ENCODE results near the gene MGAT5B. TPM values are rescaled to one million over a fixed set of nuclear protein-coding genes. Genes with fewer than 3 reads are reported as not detected.

MGAT5B gene
- polyA plus RNA-seq, 4 donors = 0.81 to 3.0 (median 1.9) TPM

GRCh38 chr17:76996741-76997694 is 128.8 kb downstream of the MGAT5B start:
- no peak for DNase-seq (ENCODE audit: low read depth in 4 of 4, low spot score in 2 of 4)

- DNase-seq (ENCODE audit: low read depth in 4 of 4, low spot score in 2 of 4) = no peak
Observed at GRCh38 chr17:76997981-76998531, 129.9 kb downstream of the MGAT5B start.

- DNase-seq (ENCODE audit: low read depth in 4 of 4, low spot score in 2 of 4) = no peak
Observed at GRCh38 chr17:76998839-76999238, 130.6 kb downstream of the MGAT5B start.

Other genes starting within 250 kb of the MGAT5B start
- under 1 TPM; 0.33 to 0.81 (median 0.37) TPM for gene ST6GALNAC1, start 224.6 kb upstream of the MGAT5B start, polyA plus RNA-seq (ENCODE audit: insufficient read length in 4 of 4)
- gene MXRA7, start 157.4 kb upstream of the MGAT5B start, polyA plus RNA-seq (ENCODE audit: insufficient read length in 4 of 4) = 100 to 1,000 TPM in 2 of 4 donors, 10 to 100 TPM in 2; 87.3 to 119 (median 105) TPM
- gene JMJD6, start 141.8 kb upstream of the MGAT5B start, polyA plus RNA-seq (ENCODE audit: insufficient read length in 4 of 4) = 10 to 100 TPM; 19.6 to 30.6 (median 23.7) TPM
- 10 to 100 TPM; 38.3 to 47.6 (median 40.0) TPM for gene METTL23, start 141.6 kb upstream of the MGAT5B start, polyA plus RNA-seq (ENCODE audit: insufficient read length in 4 of 4)
- 100 to 1,000 TPM; 349 to 424 (median 370) TPM for gene SRSF2, start 131.1 kb upstream of the MGAT5B start, polyA plus RNA-seq (ENCODE audit: insufficient read length in 4 of 4)
- 10 to 100 TPM; 22.7 to 33.7 (median 28.0) TPM for gene MFSD11, start 130.3 kb upstream of the MGAT5B start, polyA plus RNA-seq (ENCODE audit: insufficient read length in 4 of 4)